GM23338 (cell line): ENCODE data around the gene ZEB2. TPM values are rescaled to one million over a fixed set of nuclear protein-coding genes. Genes with fewer than 3 reads are reported as not detected.

ENCODE experiments used
- STAT1 ChIP-seq: IDR thresholded peaks from one replicate; pipeline ENCODE4 v1.6.1; 2016; ENCODE audit warnings: antibody characterized with exemption; ENCODE audit not compliant: unreplicated experiment
- polyA plus RNA-seq: library from polyadenylated mRNA; unstranded; fragments of >200 nt; fragmentation: Nextera tagmentation; extraction: Ambion mirVana; gene quantifications from 2 replicates; pipeline ENCODE4 v1.2.1, GENCODE V29; 2016
- total RNA-seq: library from RNA; depleted of rRNA; stranded (reverse); fragments of >200 nt; shearing (Covaris generic); gene quantifications from 2 replicates; pipeline ENCODE4 v1.2.3, GENCODE V29; 2014
- TF ChIP-seq, protein P1 (sequence below): fragments of 250-450 bp; sonication (Bioruptor Pico); IDR thresholded peaks from 2 replicates; pipeline ENCODE4 v1.5.0; 2020; ENCODE audit warnings: mild to moderate bottlenecking, moderate library complexity
- TF ChIP-seq, protein P2 (sequence below): IDR thresholded peaks from 2 replicates; pipeline ENCODE4 v1.6.1; 2016; ENCODE audit warnings: antibody characterized with exemption
- TF ChIP-seq, protein P3 (sequence below): IDR thresholded peaks from one replicate; pipeline ENCODE4 v1.6.1; 2018; ENCODE audit warnings: antibody characterized with exemption; ENCODE audit not compliant: unreplicated experiment

ZEB2 gene
- total and polyA plus RNA-seq, 2 experiments from 2014 or later, result 0.45 TPM; not detected in 1

DNA sequence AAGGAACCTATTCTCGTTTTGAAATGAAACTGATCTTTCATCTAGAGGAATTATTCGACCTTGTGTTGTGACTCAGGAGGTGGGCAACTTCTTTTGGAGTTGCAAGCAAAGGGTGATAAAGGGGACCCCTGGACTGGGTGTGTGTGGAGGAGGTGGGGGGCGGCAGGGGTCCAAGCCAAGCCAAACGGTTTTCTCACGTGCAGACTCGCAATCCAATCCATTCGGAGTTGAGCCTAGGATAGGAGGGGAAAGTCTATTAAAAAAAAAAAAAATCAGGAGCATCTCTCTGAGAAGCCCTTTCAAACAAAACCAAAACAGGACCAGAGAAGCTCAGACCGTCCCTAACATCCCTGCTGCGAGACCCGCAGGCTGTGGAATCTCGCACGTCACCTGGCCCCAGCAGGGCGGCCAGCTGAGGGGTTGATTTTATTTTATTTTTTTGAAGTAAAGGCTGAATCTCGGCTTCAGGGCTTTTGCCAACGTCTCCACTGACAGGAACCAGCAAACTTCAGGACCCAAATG lies 3.7 kb upstream of the ZEB2 start (continued):
- TF ChIP-seq, protein P1, sequence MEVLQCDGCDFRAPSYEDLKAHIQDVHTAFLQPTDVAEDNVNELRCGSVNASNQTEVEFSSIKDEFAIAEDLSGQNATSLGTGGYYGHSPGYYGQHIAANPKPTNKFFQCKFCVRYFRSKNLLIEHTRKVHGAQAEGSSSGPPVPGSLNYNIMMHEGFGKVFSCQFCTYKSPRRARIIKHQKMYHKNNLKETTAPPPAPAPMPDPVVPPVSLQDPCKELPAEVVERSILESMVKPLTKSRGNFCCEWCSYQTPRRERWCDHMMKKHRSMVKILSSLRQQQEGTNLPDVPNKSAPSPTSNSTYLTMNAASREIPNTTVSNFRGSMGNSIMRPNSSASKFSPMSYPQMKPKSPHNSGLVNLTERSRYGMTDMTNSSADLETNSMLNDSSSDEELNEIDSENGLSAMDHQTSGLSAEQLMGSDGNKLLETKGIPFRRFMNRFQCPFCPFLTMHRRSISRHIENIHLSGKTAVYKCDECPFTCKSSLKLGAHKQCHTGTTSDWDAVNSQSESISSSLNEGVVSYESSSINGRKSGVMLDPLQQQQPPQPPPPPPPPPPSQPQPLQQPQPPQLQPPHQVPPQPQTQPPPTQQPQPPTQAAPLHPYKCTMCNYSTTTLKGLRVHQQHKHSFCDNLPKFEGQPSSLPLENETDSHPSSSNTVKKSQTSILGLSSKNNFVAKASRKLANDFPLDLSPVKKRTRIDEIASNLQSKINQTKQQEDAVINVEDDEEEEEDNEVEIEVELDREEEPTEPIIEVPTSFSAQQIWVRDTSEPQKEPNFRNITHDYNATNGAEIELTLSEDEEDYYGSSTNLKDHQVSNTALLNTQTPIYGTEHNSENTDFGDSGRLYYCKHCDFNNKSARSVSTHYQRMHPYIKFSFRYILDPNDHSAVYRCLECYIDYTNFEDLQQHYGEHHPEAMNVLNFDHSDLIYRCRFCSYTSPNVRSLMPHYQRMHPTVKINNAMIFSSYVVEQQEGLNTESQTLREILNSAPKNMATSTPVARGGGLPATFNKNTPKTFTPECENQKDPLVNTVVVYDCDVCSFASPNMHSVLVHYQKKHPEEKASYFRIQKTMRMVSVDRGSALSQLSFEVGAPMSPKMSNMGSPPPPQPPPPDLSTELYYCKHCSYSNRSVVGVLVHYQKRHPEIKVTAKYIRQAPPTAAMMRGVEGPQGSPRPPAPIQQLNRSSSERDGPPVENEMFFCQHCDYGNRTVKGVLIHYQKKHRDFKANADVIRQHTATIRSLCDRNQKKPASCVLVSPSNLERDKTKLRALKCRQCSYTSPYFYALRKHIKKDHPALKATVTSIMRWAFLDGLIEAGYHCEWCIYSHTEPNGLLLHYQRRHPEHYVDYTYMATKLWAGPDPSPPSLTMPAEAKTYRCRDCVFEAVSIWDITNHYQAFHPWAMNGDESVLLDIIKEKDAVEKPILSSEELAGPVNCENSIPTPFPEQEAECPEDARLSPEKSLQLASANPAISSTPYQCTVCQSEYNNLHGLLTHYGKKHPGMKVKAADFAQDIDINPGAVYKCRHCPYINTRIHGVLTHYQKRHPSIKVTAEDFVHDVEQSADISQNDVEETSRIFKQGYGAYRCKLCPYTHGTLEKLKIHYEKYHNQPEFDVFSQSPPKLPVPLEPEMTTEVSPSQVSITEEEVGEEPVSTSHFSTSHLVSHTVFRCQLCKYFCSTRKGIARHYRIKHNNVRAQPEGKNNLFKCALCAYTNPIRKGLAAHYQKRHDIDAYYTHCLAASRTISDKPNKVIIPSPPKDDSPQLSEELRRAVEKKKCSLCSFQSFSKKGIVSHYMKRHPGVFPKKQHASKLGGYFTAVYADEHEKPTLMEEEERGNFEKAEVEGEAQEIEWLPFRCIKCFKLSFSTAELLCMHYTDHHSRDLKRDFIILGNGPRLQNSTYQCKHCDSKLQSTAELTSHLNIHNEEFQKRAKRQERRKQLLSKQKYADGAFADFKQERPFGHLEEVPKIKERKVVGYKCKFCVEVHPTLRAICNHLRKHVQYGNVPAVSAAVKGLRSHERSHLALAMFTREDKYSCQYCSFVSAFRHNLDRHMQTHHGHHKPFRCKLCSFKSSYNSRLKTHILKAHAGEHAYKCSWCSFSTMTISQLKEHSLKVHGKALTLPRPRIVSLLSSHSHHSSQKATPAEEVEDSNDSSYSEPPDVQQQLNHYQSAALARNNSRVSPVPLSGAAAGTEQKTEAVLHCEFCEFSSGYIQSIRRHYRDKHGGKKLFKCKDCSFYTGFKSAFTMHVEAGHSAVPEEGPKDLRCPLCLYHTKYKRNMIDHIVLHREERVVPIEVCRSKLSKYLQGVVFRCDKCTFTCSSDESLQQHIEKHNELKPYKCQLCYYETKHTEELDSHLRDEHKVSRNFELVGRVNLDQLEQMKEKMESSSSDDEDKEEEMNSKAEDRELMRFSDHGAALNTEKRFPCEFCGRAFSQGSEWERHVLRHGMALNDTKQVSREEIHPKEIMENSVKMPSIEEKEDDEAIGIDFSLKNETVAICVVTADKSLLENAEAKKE (CRISPR knock-in tag), result peak; percentile 13; the same call in 1 of the 2 replicates
- TF ChIP-seq, protein P2, sequence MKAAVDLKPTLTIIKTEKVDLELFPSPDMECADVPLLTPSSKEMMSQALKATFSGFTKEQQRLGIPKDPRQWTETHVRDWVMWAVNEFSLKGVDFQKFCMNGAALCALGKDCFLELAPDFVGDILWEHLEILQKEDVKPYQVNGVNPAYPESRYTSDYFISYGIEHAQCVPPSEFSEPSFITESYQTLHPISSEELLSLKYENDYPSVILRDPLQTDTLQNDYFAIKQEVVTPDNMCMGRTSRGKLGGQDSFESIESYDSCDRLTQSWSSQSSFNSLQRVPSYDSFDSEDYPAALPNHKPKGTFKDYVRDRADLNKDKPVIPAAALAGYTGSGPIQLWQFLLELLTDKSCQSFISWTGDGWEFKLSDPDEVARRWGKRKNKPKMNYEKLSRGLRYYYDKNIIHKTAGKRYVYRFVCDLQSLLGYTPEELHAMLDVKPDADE, result no peak
- TF ChIP-seq, protein P3, sequence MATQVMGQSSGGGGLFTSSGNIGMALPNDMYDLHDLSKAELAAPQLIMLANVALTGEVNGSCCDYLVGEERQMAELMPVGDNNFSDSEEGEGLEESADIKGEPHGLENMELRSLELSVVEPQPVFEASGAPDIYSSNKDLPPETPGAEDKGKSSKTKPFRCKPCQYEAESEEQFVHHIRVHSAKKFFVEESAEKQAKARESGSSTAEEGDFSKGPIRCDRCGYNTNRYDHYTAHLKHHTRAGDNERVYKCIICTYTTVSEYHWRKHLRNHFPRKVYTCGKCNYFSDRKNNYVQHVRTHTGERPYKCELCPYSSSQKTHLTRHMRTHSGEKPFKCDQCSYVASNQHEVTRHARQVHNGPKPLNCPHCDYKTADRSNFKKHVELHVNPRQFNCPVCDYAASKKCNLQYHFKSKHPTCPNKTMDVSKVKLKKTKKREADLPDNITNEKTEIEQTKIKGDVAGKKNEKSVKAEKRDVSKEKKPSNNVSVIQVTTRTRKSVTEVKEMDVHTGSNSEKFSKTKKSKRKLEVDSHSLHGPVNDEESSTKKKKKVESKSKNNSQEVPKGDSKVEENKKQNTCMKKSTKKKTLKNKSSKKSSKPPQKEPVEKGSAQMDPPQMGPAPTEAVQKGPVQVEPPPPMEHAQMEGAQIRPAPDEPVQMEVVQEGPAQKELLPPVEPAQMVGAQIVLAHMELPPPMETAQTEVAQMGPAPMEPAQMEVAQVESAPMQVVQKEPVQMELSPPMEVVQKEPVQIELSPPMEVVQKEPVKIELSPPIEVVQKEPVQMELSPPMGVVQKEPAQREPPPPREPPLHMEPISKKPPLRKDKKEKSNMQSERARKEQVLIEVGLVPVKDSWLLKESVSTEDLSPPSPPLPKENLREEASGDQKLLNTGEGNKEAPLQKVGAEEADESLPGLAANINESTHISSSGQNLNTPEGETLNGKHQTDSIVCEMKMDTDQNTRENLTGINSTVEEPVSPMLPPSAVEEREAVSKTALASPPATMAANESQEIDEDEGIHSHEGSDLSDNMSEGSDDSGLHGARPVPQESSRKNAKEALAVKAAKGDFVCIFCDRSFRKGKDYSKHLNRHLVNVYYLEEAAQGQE, result no peak
- TF ChIP-seq STAT1, result no peak
